ENCODE data around the gene SMAD6. TPM values are rescaled to one million over a fixed set of nuclear protein-coding genes. Genes with fewer than 3 reads are reported as not detected.

The SMAD6 gene
- total and polyA plus RNA-seq, 9 donors = 3.8 to 20.3 (median 13.9) TPM

DNA sequence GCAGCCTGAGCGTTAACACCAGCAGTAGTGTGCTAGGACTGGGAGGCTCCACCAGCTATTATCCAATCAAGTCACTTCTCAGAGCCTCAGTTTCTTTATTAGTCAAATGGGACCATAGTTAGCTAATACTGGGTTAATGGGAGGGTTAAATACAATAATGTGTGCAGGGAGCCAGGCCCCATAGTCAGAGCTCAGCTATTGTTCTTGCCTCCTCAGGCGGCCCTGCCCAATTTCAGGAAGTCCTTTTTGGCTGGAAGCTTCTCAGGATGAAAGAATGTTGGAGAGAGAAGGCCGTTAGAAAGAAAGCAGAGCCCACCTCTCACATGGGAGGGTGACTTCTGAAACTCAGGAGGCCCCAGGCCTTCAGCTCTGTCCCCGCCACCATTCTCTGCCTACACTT, 39.5 kb upstream of the SMAD6 start:
- Histone ChIP-seq H3K27me3 (no peaks in the 10 kb centered on the region), H3K36me3 (no peaks in the 10 kb centered on the region), H3K4me1 (ENCODE audit: insufficient read depth) (peaks cover under 1% of the 10 kb centered on the region), H3K9me3 (no peaks in the 10 kb centered on the region), H3K4me3 (no peak overlapping the region), H3K27ac (no peak overlapping the region)
- TF ChIP-seq POLR2A (IDR thresholded peaks at IDR 0.05) (no peak), CTCF (IDR thresholded peaks at IDR 0.05) (no peak), EP300 (IDR thresholded peaks at IDR 0.05) (no peak)
- WGBS, 3 donors = 81 to 86% (median 82%) methylated on average over 4 of the region's 4 CpGs
- intact Hi-C loops (cut with DNase I) = no loop called here
- no peak for DNase-seq

GRCh38 chr15:66663664-66664063, 38.4 kb upstream of the SMAD6 start:
- Histone ChIP-seq H3K27me3 (no peaks in the 10 kb centered on the region), H3K9me3 (no peaks in the 10 kb centered on the region), H3K4me1 (ENCODE audit: insufficient read depth) (no peaks in the 10 kb centered on the region), H3K27ac (no peak overlapping the region), H3K4me3 (no peak overlapping the region), H3K36me3 (no peaks in the 10 kb centered on the region)
- DNase-seq = no peak
- intact Hi-C loops (cut with DNase I) = no loop called here
- 92 to 96% (median 96%) methylated on average over 3 of the region's 3 CpGs for WGBS, 3 donors
- TF ChIP-seq POLR2A (IDR thresholded peaks at IDR 0.05) (no peak), CTCF (IDR thresholded peaks at IDR 0.05) (no peak), EP300 (IDR thresholded peaks at IDR 0.05) (no peak)

DNA sequence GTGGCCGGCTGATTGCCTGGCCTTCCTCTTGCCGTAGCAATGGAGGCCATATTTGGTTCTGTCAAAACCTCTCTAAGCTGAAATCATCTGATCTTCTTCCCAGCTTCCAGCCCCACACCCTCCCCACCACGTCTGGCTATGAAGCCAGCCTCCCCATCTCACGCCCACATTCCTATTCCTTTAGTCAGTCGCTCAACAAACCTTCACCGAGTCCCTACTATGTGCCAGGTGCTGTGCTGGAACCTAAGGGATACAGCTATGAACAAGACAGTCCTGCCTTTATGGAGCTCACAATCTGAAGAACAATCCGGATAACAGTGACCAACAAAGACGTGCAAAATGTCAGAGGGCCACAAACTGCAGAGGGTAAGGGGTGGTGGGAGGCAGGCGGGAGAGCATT, 31.9 kb upstream of the SMAD6 start:
- Histone ChIP-seq H3K27ac (no peak overlapping the region), H3K36me3 (no peaks in the 10 kb centered on the region), H3K4me3 (no peak overlapping the region), H3K9me3 (no peaks in the 10 kb centered on the region), H3K27me3 (no peaks in the 10 kb centered on the region), H3K4me1 (ENCODE audit: insufficient read depth) (no peaks in the 10 kb centered on the region)
- intact Hi-C loops (cut with DNase I) = no loop called here
- 68 to 79% (median 74%) methylated on average over 9 of the region's 9 CpGs for WGBS, 3 donors
- no peak for TF ChIP-seq POLR2A (IDR thresholded peaks at IDR 0.05)
- DNase-seq = no peak

- TF ChIP-seq EP300 (IDR thresholded peaks at IDR 0.05) (no peak), POLR2A (IDR thresholded peaks at IDR 0.05) (no peak), CTCF (IDR thresholded peaks at IDR 0.05) (no peak)
- no peaks in the 10 kb centered on the region for H3K4me1 ChIP-seq (ENCODE audit: insufficient read depth)
- no peaks in the 10 kb centered on the region for H3K27me3 ChIP-seq
- intact Hi-C loops (cut with DNase I) = no loop called here
- no peaks in the 10 kb centered on the region for H3K9me3 ChIP-seq
- 58 to 69% (median 65%) methylated on average over 23 of the region's 23 CpGs for WGBS, 3 donors
- H3K4me3 ChIP-seq = no peak overlapping the region
- no peak overlapping the region for H3K27ac ChIP-seq
- no peak for DNase-seq
- no peaks in the 10 kb centered on the region for H3K36me3 ChIP-seq
These were observed 31.1 kb upstream of the SMAD6 start for GRCh38 chr15:66670762-66671580.

DNA sequence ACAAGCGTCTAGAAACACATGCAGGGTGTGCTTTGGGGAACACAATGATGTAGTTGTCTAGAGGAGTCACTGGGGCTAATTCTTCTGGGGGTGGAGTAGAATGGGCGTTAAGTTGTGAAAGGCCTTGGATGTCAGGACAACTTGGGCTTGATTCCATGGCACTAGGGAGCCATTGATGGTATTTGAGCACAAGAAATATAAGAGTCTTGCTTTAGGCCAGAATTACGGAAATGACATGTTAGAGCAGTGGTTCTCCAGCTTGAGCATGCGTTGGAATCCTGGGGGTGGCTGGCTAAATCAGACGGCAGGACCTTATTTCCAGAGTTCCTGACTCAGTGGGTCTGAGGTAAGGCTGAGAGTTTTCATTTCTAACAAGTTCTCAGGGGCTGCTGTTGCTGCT, 29.2 kb upstream of the SMAD6 start:
- Histone ChIP-seq H3K27ac (no peak overlapping the region), H3K4me1 (ENCODE audit: insufficient read depth) (no peaks in the 10 kb centered on the region), H3K27me3 (no peaks in the 10 kb centered on the region), H3K36me3 (no peaks in the 10 kb centered on the region), H3K4me3 (no peak overlapping the region), H3K9me3 (no peaks in the 10 kb centered on the region)
- no peak for DNase-seq
- no peak for TF ChIP-seq EP300 (IDR thresholded peaks at IDR 0.05)
- TF ChIP-seq CTCF (IDR thresholded peaks at IDR 0.05) = no peak
- TF ChIP-seq POLR2A (IDR thresholded peaks at IDR 0.05) = no peak
- intact Hi-C loops (cut with DNase I) = no loop called here
- 71 to 82% (median 73%) methylated on average over 5 of the region's 5 CpGs for WGBS, 3 donors
